Measurements from ENCODE around the gene AGPS. TPM values are rescaled to one million over a fixed set of nuclear protein-coding genes. Genes with fewer than 3 reads are reported as not detected.
A peak's percentile ranks its signal among the peaks of the same experiment; 100 is the strongest.
"Not testable (repeated sequence)": the region's sequence is repeated elsewhere in the genome, so short reads cannot be mapped to it uniquely, and the experiment has no call there.

The AGPS gene
- total RNA-seq, 1 donor from 2014 or later: 95.4 TPM

- peak; percentile 78 for DNase-seq (ENCODE audit: low read depth)
Observed at GRCh38 chr2:177422271-177422670, 29.7 kb downstream of the AGPS start.

GRCh38 chr2:177424120-177424519 lies 31.5 kb downstream of the AGPS start:
- DNase-seq (ENCODE audit: low read depth): not testable (repeated sequence)

DNA sequence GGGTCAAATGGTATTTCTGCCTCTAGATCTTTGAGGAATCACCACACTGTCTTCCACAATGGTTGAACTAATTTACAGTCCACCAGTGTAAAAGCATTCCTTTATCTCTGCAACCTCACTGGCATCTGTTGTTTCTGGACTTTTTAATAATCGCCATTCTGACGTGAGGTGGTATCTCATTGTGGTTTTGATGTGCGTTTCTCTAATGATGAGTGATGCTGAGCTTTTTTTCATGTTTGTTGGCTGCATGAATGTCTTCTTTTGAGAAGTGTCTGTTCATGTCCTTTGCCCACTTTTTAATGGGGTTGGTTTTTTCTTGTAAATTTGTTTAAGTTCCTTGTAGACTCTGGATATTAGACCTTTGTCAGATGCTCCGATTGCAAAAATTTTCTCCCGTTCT lies 32.0 kb downstream of the AGPS start:
- DNase-seq (ENCODE audit: low read depth): not testable (repeated sequence)

DNA sequence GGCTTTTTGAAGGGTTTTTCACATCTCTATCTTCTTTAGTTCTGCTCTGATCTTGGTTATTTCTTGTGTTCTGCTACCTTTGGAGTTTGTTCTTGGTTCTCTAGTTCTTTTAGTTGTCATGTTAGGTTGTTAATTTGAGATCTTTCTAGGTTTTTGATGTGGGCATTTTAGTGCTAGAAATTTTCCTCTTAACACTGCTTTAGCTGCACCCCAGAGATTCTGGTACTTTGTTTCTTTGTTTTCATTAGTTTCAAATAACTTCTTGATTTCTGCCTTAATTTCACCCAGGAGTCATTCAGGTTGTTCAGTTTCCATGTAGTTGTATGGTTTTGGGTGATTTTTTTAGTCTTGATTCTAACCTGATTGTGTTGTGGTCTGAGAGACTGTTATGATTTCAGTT lies 34.7 kb downstream of the AGPS start:
- no peak for DNase-seq (ENCODE audit: low read depth)

DNA sequence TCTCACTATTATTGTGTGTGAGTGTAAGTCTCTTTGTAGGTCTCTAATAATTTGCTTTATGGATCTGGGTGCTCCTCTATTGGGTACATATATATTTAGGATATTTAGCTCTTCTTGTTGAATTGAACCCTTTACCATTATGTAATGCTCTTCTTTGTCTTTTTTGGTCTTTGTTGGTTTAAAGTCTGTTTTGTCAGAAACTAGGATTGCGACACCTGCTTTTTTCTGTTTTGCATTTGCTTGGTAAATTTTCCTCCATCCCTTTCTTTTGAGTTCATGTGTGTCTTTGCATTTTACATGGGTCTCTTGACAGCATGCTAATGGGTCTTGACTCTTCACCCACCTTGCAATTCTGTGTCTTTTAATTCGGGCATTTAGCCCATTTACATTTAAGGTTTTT lies 35.4 kb downstream of the AGPS start:
- not testable (repeated sequence) for DNase-seq (ENCODE audit: low read depth)

DNA sequence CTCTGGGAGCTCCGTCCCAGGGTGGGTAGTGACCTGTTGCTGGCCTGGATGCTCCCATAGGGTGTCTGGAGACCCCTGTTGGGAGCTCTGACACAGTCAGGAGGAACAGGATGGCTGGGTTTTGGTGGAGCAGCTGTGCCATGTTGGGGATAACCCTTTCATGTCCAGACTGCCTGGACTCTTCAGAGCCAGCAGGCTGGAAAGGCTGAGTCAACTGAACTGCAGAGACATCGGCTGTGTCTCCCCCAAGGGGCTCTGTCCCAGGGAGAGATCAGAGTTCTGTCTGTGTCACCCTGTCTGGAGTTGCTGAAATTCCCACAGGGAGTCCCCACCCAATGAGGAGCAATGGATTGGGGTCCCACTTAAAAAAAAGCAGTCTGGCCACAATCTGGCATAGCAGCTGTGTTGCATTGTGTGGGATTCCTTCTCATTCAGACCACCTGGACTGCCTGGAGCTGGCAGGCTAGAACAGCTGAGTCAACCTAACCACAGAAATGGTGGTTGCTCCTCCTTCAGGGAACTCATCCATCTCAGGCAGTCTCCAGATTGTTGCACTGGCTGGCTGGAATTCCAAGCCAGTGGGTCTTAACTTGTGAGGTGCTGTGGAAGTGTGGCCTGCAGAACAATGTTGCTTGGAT lies 37.2 kb downstream of the AGPS start:
- DNase-seq (ENCODE audit: low read depth): peak; percentile 94

DNA sequence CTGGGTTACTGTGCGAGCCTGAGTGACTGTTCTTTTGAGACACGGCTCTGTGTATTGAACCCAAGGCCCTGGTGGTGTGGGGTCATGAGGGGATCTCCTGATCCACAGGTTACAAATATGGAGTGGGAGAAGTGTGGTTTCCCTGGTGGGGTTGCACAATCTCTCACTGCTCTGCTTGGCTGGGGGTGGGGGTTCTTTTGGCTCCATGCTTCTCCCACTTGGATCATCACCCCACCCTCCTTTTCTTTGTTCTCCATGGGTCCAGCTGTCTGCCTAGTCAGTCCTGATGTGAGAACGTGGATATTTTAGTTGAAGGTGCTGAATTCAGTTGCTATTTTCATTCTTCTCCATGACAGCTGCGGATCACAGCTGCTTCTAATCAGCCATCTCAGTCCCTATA lies 37.8 kb downstream of the AGPS start:
- no peak for DNase-seq (ENCODE audit: low read depth)

DNA sequence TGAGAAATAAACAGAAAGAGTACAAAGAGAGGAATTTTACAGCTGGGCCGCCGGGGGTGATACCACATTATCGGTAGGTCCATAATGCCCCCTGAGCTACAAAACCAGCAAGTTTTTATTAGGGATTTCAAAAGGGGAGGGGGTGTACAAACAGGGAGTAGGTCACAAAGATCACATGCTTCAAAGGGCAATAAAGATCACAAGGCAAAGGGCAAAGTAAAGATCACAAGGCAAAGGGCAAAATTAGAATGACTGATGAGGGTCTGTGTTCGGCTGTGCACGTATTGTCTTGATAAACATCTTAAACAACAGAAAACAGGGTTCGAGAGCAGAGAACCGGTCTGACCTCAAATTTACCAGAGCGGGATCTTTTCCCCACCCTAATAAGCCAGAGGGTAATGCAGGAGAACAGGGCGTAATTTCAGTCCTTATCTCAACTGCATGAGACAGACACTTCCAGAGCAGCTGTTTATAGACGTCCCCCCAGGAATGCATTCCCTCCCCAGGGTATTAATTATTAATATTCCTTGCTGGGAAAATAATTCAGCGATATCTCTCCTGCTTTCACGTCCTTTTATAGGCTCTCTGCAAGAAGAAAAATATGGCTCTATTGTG lies 38.6 kb downstream of the AGPS start:
- not testable (repeated sequence) for DNase-seq (ENCODE audit: low read depth)

DNA sequence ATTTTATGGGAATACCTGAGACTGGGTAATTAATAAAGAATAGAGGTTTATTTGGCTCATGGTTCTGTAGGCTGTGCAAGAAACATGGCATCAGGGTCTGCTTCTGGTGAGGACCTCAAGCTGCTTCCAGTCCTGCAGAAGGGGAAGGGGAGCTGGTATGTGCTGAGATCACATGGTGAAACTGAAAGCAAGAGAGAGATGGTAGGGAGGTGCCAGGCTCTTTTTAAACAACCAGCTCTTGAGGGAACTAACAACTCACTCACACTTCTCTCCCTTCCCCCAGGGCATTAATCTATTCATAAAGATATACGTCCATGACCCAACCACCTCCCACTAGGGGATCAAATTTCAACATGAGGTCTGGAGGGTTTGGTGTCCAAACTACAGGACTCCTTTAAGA lies 40.1 kb downstream of the AGPS start:
- DNase-seq (ENCODE audit: low read depth): no peak

- DNase-seq (ENCODE audit: low read depth): no peak
Observed at GRCh38 chr2:177433402-177433801, 40.8 kb downstream of the AGPS start.

DNA sequence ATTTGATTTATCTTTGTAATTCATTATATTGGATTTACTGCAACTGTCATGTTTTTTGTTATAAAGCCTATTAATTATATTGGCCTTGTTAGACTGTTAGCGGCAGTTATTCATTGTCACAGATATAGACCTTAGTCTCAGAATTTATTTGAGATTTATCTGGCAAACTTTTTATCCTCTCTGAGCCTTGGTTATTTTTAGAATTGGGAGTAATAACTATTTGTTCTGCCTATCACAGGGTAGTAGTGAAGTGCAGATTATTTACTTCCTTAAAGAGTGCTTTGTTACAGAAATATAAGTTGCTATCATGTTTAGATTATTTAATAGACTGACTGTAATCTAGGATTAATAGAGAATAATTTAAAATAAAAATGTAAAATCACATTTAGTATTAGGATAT lies 41.9 kb downstream of the AGPS start:
- DNase-seq (ENCODE audit: low read depth): no peak

GRCh38 chr2:177445200-177445599 lies 52.6 kb downstream of the AGPS start:
- DNase-seq (ENCODE audit: low read depth): no peak

DNA sequence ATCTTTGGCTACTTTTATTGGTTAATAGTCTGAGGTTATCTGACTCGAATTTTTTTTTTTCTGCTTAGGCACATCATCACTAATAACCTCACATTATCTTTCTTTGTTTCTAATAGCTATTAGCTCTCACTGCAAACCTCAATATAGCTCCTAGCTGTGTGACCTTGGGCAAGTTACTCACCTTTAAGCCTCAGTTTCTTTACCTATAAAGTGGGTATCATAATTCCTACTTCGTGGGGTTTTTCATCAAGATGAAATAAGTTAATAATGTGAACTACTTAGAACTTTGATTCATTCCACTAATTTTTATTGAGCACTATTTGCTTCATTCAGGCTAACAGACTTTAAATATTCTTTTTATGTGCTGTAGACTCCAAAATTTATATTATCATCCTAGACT lies 55.5 kb downstream of the AGPS start:
- no peak for DNase-seq (ENCODE audit: low read depth)

GRCh38 chr2:177449159-177449558 lies 56.6 kb downstream of the AGPS start:
- DNase-seq (ENCODE audit: low read depth): no peak

- DNase-seq (ENCODE audit: low read depth): no peak
Observed at GRCh38 chr2:177455187-177455586, 62.6 kb downstream of the AGPS start.

GRCh38 chr2:177459756-177460155 lies 67.2 kb downstream of the AGPS start:
- DNase-seq (ENCODE audit: low read depth): not testable (repeated sequence)

- DNase-seq (ENCODE audit: low read depth): no peak
Observed at GRCh38 chr2:177460973-177461585, 68.5 kb downstream of the AGPS start.

DNA sequence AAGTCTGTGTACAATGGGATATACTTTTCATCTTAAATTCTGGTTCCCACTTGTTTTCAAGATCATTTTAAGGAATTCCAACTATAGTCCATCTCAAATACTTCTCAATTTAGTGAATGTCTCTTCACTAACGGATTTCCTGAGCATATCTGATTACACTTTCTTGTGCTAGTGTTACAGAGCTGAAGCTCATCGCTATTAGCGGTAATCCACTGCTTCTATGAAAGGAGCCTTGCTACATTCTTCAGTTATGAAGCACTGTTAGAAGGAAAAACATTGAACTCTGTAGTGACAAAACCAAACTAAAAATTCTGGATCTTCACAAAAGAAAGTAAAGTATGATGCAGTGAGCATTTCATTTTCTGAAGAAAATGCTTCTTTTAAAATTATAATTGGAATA lies 72.0 kb downstream of the AGPS start:
- DNase-seq (ENCODE audit: low read depth): no peak

DNA sequence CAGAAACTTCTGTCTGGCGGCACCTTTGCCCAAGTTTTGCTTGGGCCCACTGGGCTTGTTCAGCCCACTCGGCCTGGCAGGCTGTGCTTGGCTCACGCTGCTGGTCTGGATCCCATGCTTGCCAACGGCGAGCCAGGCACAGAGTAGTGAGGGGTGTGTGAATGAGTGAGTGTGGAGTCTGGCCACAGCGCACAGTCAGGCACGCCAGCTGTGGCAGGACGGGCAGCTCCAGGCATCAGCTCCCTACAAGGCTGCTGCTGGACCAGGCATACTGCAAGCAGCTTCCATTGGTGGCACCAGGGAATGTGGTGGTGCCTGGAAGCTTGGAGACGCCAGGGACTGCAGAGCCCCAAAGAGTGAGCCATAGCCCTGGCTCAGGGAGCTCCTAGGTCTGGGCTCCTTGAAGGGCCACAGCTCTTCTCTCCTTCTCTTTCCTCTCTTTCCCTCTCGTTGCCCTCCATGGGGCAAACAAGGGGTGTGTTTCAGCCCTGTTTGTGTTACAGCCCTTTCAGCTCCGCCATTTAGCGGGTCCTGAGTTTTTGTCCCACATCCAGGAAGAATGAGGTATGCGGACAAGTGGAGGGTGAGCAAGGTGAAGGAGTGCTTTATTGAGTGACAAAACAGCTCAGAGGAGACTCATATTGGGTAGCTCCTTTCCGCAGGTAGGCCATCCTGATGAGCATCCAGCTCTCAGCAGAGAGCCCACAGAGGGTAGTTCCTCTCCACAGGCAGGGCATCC lies 73.0 kb downstream of the AGPS start:
- DNase-seq (ENCODE audit: low read depth): no peak

DNA sequence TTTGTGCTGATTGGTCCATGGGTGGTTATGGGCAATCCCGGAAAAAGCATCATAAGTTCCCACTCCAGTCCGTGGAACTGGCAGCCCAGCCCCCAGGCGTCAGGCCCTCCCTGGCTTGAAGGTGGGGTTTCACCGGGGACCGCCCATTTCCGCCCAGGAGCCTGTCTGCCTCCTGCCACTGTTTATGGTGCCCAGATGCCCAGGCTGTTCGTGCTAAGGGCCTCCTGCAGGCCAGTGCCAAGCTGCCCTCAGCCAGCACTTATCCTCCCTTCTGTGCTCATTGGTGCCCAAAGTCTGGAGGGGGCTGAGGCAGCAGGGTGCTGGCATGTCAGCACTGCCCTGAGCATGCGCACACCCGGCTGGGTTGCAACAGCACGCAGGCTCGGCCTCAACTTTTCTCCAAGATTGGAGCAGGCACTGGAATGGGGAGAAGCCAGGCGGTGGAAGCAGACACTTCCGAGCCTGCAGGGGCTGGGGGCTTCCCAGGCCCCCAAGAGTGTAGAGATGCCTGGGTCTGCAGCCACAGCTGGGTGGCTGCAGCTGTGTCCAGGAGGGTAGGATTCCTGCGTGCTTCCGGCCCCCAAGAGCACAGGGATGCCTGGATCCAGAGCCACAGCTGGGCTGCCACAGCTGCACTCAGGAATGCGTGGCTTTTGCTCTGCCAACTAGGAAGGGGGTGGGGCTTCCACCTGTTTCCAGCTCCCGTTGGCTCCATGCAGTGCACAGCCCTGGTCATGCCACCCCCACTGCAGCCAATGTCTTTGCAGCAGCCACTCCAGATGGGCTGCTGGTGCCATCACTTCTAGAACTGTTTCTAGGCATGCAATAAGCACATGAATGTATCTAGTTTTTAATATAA lies 74.0 kb downstream of the AGPS start:
- DNase-seq (ENCODE audit: low read depth): no peak

DNA sequence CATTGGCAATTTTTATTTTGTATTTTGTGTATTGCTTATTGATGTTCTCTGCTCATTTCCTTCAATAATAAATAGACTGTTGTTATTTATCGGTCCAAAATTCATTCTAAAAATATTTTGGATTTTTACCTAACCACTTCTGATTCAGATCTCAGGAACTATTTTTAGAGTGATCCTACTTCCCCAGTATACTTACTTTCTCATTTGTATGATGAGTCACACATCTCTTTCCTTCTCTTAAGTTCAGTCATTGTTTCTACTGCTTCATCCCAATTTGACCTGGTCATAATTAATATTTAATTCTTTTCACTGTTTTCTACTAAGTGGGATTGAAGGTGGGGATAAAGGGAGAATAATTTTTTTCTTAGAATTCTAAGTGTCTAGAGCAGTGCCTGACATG lies 75.1 kb downstream of the AGPS start:
- DNase-seq (ENCODE audit: low read depth): peak; percentile 57

GRCh38 chr2:177471990-177472389 lies 79.4 kb downstream of the AGPS start:
- DNase-seq (ENCODE audit: low read depth): no peak

Data from renal cortical epithelial cell (primary cell).